SU-DHL-6 (cell line): ENCODE results near the gene LRPAP1.
"Not testable (repeated sequence)": the region's sequence is repeated elsewhere in the genome, so short reads cannot be mapped to it uniquely, and the experiment has no call there.

Source experiments
- EZH2phosphoT487 ChIP-seq: fragments of 200-600 bp; sonication (generic), shearing (Covaris generic); conservative IDR thresholded peaks from 2 replicates; pipeline ENCODE4 v1.6.1; 2018; ENCODE audit warnings: mild to moderate bottlenecking, antibody characterized with exemption, low read length, moderate library complexity, mixed read lengths
- TF ChIP-seq, protein P1 (sequence below): fragments of 200-600 bp; sonication (generic); IDR thresholded peaks from one replicate; pipeline ENCODE4 v1.5.1; 2017; ENCODE audit warnings: antibody characterized with exemption, mild to moderate bottlenecking, low read length, moderate library complexity; ENCODE audit not compliant: insufficient read depth, poor library complexity, severe bottlenecking

DNA sequence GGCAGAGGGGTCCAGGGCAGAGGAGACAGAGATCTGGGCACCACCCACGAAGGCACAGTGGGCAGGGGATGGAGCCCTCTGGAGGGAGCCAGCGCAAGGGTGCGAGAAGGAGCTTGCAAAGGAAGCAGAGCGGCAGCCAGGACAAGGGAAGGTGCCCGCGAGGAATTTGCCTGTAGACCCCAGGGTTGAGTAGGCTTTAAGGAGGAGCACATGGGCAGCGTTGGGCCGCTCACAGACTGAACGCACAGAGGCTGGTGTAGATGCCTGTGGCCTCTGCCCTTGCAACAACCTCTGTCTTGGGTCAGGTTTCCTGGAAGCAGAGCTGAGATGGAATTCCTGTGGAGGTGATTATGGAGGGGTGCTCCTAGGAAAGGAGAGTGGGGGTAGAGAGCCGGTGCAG lies 3.6 kb upstream of the LRPAP1 start:
- TF ChIP-seq, protein P1, sequence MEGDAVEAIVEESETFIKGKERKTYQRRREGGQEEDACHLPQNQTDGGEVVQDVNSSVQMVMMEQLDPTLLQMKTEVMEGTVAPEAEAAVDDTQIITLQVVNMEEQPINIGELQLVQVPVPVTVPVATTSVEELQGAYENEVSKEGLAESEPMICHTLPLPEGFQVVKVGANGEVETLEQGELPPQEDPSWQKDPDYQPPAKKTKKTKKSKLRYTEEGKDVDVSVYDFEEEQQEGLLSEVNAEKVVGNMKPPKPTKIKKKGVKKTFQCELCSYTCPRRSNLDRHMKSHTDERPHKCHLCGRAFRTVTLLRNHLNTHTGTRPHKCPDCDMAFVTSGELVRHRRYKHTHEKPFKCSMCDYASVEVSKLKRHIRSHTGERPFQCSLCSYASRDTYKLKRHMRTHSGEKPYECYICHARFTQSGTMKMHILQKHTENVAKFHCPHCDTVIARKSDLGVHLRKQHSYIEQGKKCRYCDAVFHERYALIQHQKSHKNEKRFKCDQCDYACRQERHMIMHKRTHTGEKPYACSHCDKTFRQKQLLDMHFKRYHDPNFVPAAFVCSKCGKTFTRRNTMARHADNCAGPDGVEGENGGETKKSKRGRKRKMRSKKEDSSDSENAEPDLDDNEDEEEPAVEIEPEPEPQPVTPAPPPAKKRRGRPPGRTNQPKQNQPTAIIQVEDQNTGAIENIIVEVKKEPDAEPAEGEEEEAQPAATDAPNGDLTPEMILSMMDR, result not testable (repeated sequence)
- not testable (repeated sequence) for TF ChIP-seq EZH2phosphoT487
